CD14-positive monocyte (primary cell): ENCODE results near the gene APOL1. TPM values are rescaled to one million over a fixed set of nuclear protein-coding genes. Genes with fewer than 3 reads are reported as not detected.

Source experiments
- DNase-seq, 3 donors: peaks; one replicate each; pipeline ENCODE4 v3.0.0-alpha.2; 2011 to 2022
- H2AFZ ChIP-seq: 2 replicates; pipeline ENCODE4 v1.6.0; 2012; ENCODE audit warnings: mild to moderate bottlenecking, low read depth, low read length, inconsistent platforms; ENCODE audit not compliant: insufficient read depth, poor library complexity, severe bottlenecking
- H3K27ac ChIP-seq, 2 donors: 1 replicate in 1 of 2; 2 replicates in 1 of 2; pipeline ENCODE4 v1.5.1; 2012 to 2013; ENCODE audit warnings: low read length in 2 of 2, control low read depth in 1 of 2, inconsistent platforms in 1 of 2, low read depth in 1 of 2, mild to moderate bottlenecking in 1 of 2
- H3K27me3 ChIP-seq, 2 donors: one replicate each; pipeline versions ENCODE4 v1.6.0 to v1.6.1; 2011 to 2013; ENCODE audit warnings: low read length in 2 of 2; ENCODE audit not compliant: control insufficient read depth in 2 of 2, insufficient read depth in 2 of 2
- H3K36me3 ChIP-seq, 2 donors: replicated peaks in 1 of 2; 1 replicate in 1 of 2; 2 replicates in 1 of 2; pipeline versions ENCODE4 v1.5.1 to v1.6.1; 2012 to 2013; ENCODE audit warnings: low read length in 2 of 2, control low read depth in 1 of 2, inconsistent platforms in 1 of 2, mild to moderate bottlenecking in 1 of 2; ENCODE audit not compliant: insufficient read depth in 2 of 2, control insufficient read depth in 1 of 2
- H3K4me1 ChIP-seq, 2 donors: 1 replicate in 1 of 2; 2 replicates in 1 of 2; pipeline versions ENCODE4 v1.5.1 to v1.6.1; 2012 to 2013; ENCODE audit warnings: low read length in 2 of 2, control low read depth in 1 of 2, inconsistent platforms in 1 of 2, mild to moderate bottlenecking in 1 of 2, moderate library complexity in 1 of 2; ENCODE audit not compliant: insufficient read depth in 2 of 2, control insufficient read depth in 1 of 2
- H3K4me2 ChIP-seq: replicated peaks from 2 replicates; pipeline ENCODE3; 2012; ENCODE audit warnings: low read length, moderate library complexity, mild to moderate bottlenecking; ENCODE audit not compliant: poor library complexity, severe bottlenecking; ENCODE audit errors: extremely low read depth
- H3K4me3 ChIP-seq, 3 experiments: fragments of 200-600 bp in 1 of 3; sonication (generic) in 1 of 3; replicated peaks in 1 of 3; 1 replicate in 2 of 3; 2 replicates in 1 of 3; pipeline ENCODE4 v1.5.1; 2011 to 2013; ENCODE audit warnings: low read length in 3 of 3, mild to moderate bottlenecking in 3 of 3, control low read depth in 2 of 3, low read depth in 2 of 3, inconsistent platforms in 1 of 3, moderate library complexity in 1 of 3
- H3K79me2 ChIP-seq: 2 replicates; pipeline ENCODE4 v1.6.0; 2012; ENCODE audit warnings: mild to moderate bottlenecking, control low read depth, inconsistent platforms, low read length, moderate library complexity; ENCODE audit not compliant: insufficient read depth
- H3K9ac ChIP-seq: 2 replicates; pipeline ENCODE4 v1.6.0; 2017; ENCODE audit warnings: low read length, mild to moderate bottlenecking; ENCODE audit not compliant: insufficient read depth, poor library complexity, severe bottlenecking
- H3K9me3 ChIP-seq, 2 donors: replicated peaks in 1 of 2; 1 replicate in 1 of 2; 2 replicates in 1 of 2; pipeline versions ENCODE4 v1.5.1 to v1.6.1; 2012 to 2013; ENCODE audit warnings: low read length in 2 of 2, control low read depth in 1 of 2; ENCODE audit not compliant: control insufficient read depth in 1 of 2, insufficient read depth in 1 of 2
- H4K20me1 ChIP-seq: 2 replicates; pipeline ENCODE4 v1.6.0; 2012; ENCODE audit warnings: mild to moderate bottlenecking, low read length, control low read depth, moderate library complexity; ENCODE audit not compliant: insufficient read depth
- H3K27ac Mint-ChIP-seq, 7 donors: one replicate each; pipeline ENCODE4 v1.8.0; 2020; ENCODE audit warnings: mild to moderate bottlenecking in 7 of 7, mixed read lengths in 7 of 7, moderate library complexity in 6 of 7, inconsistent platforms in 2 of 7
- H3K27me3 Mint-ChIP-seq, 3 donors: one replicate each; pipeline ENCODE4 v1.8.0; 2021 to 2022; ENCODE audit warnings: low read depth in 3 of 3, mild to moderate bottlenecking in 3 of 3, mixed read lengths in 3 of 3, moderate library complexity in 3 of 3, inconsistent platforms in 1 of 3
- H3K36me3 Mint-ChIP-seq, 2 donors: one replicate each; pipeline ENCODE4 v1.8.0; 2020; ENCODE audit warnings: mixed read lengths in 2 of 2, inconsistent platforms in 1 of 2, mild to moderate bottlenecking in 1 of 2
- H3K4me1 Mint-ChIP-seq: one replicate; pipeline ENCODE4 v1.8.0; 2020; ENCODE audit warnings: mild to moderate bottlenecking, mixed read lengths
- H3K4me3 Mint-ChIP-seq, 2 donors: one replicate each; pipeline ENCODE4 v1.8.0; 2020; ENCODE audit warnings: mild to moderate bottlenecking in 2 of 2, mixed read lengths in 2 of 2, moderate library complexity in 1 of 2
- H3K9me3 Mint-ChIP-seq, 7 donors: one replicate each; pipeline ENCODE4 v1.8.0; 2020 to 2022; ENCODE audit warnings: mixed read lengths in 7 of 7, mild to moderate bottlenecking in 6 of 7, moderate library complexity in 6 of 7, inconsistent platforms in 2 of 7
- WGBS: methylation state at CpG from one replicate; pipeline ENCODE4 v1.1.5; 2013; ENCODE audit warnings: missing lambda C conversion rate; ENCODE audit not compliant: insufficient coverage; 5-methylcytosine and 5-hydroxymethylcytosine counted together
- intact Hi-C, 2 donors: fragments of 100-400 bp; cut with micrococcal nuclease; formaldehyde crosslinking; loops; one replicate each; pipeline versions ENCODE4 v1.15.0 to v1.15.1; 2023
- polyA plus RNA-seq, 3 donors: library from polyadenylated mRNA; depleted of rRNA in 1 of 3; unstranded in 2 of 3; stranded (reverse) in 1 of 3; fragments of 300-500 nt in 2 of 3; fragments of >200 nt in 1 of 3; fragmentation: Illumina TruSeq in 2 of 3; gene quantifications; 1 replicate in 2 of 3; 2 replicates in 1 of 3; pipeline ENCODE4 v1.2.3, GENCODE V29; 2012 to 2021
- TF ChIP-seq, protein P1 (sequence below): fragments of 200-600 bp; IDR thresholded peaks from one replicate; pipeline ENCODE4 v1.8.0; 2022; ENCODE audit warnings: antibody characterized with exemption, mild to moderate bottlenecking

APOL1 gene
- polyA plus RNA-seq, 3 donors = 3.4 to 7.5 (median 6.1) TPM

DNA sequence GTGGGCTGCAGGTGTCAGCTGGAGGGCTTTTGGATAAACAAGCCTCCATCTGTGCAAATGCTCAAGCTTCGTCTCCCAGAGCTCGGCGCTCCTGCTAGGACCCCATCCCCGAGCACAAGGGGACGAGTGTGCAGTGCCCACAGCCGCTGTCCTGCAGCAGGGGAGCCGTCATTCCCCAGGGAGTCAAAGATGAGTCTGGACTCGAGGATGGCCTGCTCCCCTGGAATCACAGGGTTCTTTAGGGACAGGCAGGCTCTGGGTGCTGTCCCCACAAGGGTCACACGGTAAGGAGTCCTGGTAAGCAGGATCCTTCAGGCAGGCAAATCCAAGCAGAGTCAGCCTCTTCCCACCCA lies 50.2 kb downstream of the APOL1 start:
- Histone ChIP-seq H3K9me3 (no peaks in the 10 kb centered on the region), H3K9ac (no peak overlapping the region), H3K36me3 (peaks cover 99 to 100% of the 10 kb centered on the region in 2 donors), H3K4me2 (no peak overlapping the region), H4K20me1 (peaks cover 100% of the 10 kb centered on the region), H3K27ac (no peak overlapping the region), H3K4me1 (no peaks in the 10 kb centered on the region), H3K79me2 (peaks cover 84% of the 10 kb centered on the region), H3K4me3 (no peak overlapping the region), H2AFZ (no peak overlapping the region), H3K27me3 (no peaks in the 10 kb centered on the region)
- intact Hi-C loops = no loop called here
- H3K27ac Mint-ChIP-seq = peak overlapping the region in 2 of 7 donors; percentile 57 to 72
- no peak overlapping the region for H3K4me3 Mint-ChIP-seq
- no peak for DNase-seq
- H3K36me3 Mint-ChIP-seq = peaks cover 87 to 100% of the 10 kb centered on the region in 2 donors
- no peaks in the 10 kb centered on the region for H3K9me3 Mint-ChIP-seq
- H3K27me3 Mint-ChIP-seq = no peaks in the 10 kb centered on the region
- H3K4me1 Mint-ChIP-seq = no peaks in the 10 kb centered on the region
- TF ChIP-seq, protein P1, sequence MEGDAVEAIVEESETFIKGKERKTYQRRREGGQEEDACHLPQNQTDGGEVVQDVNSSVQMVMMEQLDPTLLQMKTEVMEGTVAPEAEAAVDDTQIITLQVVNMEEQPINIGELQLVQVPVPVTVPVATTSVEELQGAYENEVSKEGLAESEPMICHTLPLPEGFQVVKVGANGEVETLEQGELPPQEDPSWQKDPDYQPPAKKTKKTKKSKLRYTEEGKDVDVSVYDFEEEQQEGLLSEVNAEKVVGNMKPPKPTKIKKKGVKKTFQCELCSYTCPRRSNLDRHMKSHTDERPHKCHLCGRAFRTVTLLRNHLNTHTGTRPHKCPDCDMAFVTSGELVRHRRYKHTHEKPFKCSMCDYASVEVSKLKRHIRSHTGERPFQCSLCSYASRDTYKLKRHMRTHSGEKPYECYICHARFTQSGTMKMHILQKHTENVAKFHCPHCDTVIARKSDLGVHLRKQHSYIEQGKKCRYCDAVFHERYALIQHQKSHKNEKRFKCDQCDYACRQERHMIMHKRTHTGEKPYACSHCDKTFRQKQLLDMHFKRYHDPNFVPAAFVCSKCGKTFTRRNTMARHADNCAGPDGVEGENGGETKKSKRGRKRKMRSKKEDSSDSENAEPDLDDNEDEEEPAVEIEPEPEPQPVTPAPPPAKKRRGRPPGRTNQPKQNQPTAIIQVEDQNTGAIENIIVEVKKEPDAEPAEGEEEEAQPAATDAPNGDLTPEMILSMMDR = no peak
- 91% methylated on average over 8 of the region's 9 CpGs for WGBS

DNA sequence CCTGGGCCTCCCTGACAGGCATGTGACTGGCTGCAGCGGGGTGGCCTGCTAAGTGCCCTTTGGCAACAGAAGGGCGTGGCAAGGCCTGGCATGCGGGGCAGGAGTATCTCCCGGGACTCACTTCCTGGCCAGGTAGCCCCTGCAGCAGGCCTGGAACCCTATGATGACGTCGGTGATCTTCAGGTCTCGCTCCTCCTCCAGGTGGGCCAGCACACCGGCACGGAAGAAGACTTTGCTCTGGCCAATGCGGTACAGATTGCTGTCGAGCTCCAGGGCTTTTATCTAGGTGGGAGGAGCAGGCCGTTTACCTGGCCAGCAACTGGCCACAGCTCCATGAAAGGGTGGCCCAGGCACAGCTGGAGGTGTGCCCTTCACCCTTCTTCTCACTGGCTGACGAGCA lies 50.9 kb downstream of the APOL1 start:
- Mint-ChIP-seq H3K4me3 (no peak overlapping the region), H3K27ac (peak overlapping the region in 1 of 7 donors; percentile 42), H3K9me3 (peaks cover 0 to 2% (median 0%) of the 10 kb centered on the region in 7 donors), H3K36me3 (peaks cover 88 to 100% of the 10 kb centered on the region in 2 donors), H3K4me1 (no peaks in the 10 kb centered on the region), H3K27me3 (no peaks in the 10 kb centered on the region)
- H3K9ac ChIP-seq = no peak overlapping the region
- H3K4me1 ChIP-seq = no peaks in the 10 kb centered on the region
- intact Hi-C loops = no loop called here
- H3K4me2 ChIP-seq = no peak overlapping the region
- H2AFZ ChIP-seq = no peak overlapping the region
- 90% methylated on average over 11 of the region's 13 CpGs for WGBS
- H3K27ac ChIP-seq = no peak overlapping the region
- TF ChIP-seq, protein P1 = no peak
- peaks cover 100% of the 10 kb centered on the region for H4K20me1 ChIP-seq
- peaks cover 99 to 100% of the 10 kb centered on the region in 2 donors for H3K36me3 ChIP-seq
- no peaks in the 10 kb centered on the region for H3K27me3 ChIP-seq
- DNase-seq = no peak
- no peaks in the 10 kb centered on the region for H3K9me3 ChIP-seq
- peaks cover 86% of the 10 kb centered on the region for H3K79me2 ChIP-seq
- no peak overlapping the region for H3K4me3 ChIP-seq
